A673 (cell line): ENCODE measurements around the gene LRRC3. TPM values are rescaled to one million over a fixed set of nuclear protein-coding genes. Genes with fewer than 3 reads are reported as not detected.

Source experiments
- BruUV-seq: library from RNA; stranded (reverse); fragments of 400-500 nt; replicated peaks from 2 replicates; lab custom pipeline; 2021; lab: Mats Ljungman, UMichigan
- CTCF ChIA-PET: fragments of 300-600 bp; sonication (Branson Sonifier 250); formaldehyde crosslinking; loops from one replicate; lab custom pipeline; 2022; ENCODE audit warnings: antibody characterized with exemption; lab: Charles Lee
- POLR2A ChIA-PET: fragments of 300-600 bp; sonication (Branson Sonifier 250); formaldehyde crosslinking; loops from one replicate; lab custom pipeline; 2022; ENCODE audit warnings: antibody characterized with exemption; ENCODE audit not compliant: low non-redundant PET; lab: Charles Lee
- DNase-seq: peaks from one replicate; pipeline ENCODE4 v3.0.0-alpha.2; 2015; ENCODE audit warnings: low spot score
- H3K27ac ChIP-seq: fragments of 200-600 bp; sonication (generic); 2 replicates; pipeline ENCODE4 v1.5.1; 2016; ENCODE audit warnings: mixed run types, low read depth, mild to moderate bottlenecking, mixed read lengths, antibody characterized with exemption, low read length; ENCODE audit not compliant: poor library complexity, severe bottlenecking
- H3K27me3 ChIP-seq: fragments of 200-600 bp; sonication (generic); replicated peaks from 2 replicates; pipeline ENCODE4 v1.6.1; 2017; ENCODE audit warnings: mixed run types, low read depth, mild to moderate bottlenecking, mixed read lengths, antibody characterized with exemption, low read length; ENCODE audit not compliant: insufficient read depth, poor library complexity
- H3K36me3 ChIP-seq: fragments of 200-600 bp; sonication (generic); 2 replicates; pipeline ENCODE4 v1.6.1; 2016; ENCODE audit warnings: mixed run types, mild to moderate bottlenecking, mixed read lengths, antibody characterized with exemption, low read length; ENCODE audit not compliant: insufficient read depth, poor library complexity, severe bottlenecking
- H3K4me1 ChIP-seq: fragments of 200-600 bp; sonication (generic); 2 replicates; pipeline ENCODE4 v1.6.1; 2017; ENCODE audit warnings: mixed run types, mild to moderate bottlenecking, mixed read lengths, antibody characterized with exemption, low read length; ENCODE audit not compliant: insufficient read depth, poor library complexity, severe bottlenecking
- H3K4me3 ChIP-seq: fragments of 200-600 bp; sonication (generic); 2 replicates; pipeline ENCODE4 v1.5.1; 2016; ENCODE audit warnings: low read depth, mixed run types, mild to moderate bottlenecking, mixed read lengths, low read length; ENCODE audit not compliant: poor library complexity, severe bottlenecking
- H3K9me3 ChIP-seq: fragments of 200-600 bp; sonication (generic); 2 replicates; pipeline ENCODE4 v1.6.1; 2016; ENCODE audit warnings: mixed run types, low read depth, mild to moderate bottlenecking, mixed read lengths, antibody characterized with exemption, low read length; ENCODE audit not compliant: poor library complexity, severe bottlenecking
- EZH2 ChIP-seq: fragments of 200-600 bp; sonication (generic); IDR thresholded peaks from 2 replicates; pipeline ENCODE4 v1.6.1; 2017; ENCODE audit warnings: borderline replicate concordance, low read depth, mild to moderate bottlenecking, mixed read lengths, antibody characterized with exemption, low read length; ENCODE audit not compliant: poor library complexity, severe bottlenecking
- intact Hi-C: fragments of 100-400 bp; cut with micrococcal nuclease; formaldehyde crosslinking; loops from one replicate; pipeline ENCODE4 v1.10.0; 2022; ENCODE audit not compliant: unreplicated experiment
- total RNA-seq: library from RNA; stranded (reverse); gene quantifications from 2 replicates; pipeline ENCODE4 v1.2.3, GENCODE V29; 2021
- TF ChIP-seq, protein P1 (sequence below): fragments of 300-800, 200-600 bp; sonication (generic); conservative IDR thresholded peaks from 2 replicates; pipeline ENCODE4 v1.5.1; 2017; ENCODE audit warnings: low read depth, mild to moderate bottlenecking, antibody characterized with exemption, low read length, moderate library complexity, mixed read lengths

The LRRC3 gene
- total RNA-seq, 1 experiment from 2014 or later: 1.5 TPM

DNA sequence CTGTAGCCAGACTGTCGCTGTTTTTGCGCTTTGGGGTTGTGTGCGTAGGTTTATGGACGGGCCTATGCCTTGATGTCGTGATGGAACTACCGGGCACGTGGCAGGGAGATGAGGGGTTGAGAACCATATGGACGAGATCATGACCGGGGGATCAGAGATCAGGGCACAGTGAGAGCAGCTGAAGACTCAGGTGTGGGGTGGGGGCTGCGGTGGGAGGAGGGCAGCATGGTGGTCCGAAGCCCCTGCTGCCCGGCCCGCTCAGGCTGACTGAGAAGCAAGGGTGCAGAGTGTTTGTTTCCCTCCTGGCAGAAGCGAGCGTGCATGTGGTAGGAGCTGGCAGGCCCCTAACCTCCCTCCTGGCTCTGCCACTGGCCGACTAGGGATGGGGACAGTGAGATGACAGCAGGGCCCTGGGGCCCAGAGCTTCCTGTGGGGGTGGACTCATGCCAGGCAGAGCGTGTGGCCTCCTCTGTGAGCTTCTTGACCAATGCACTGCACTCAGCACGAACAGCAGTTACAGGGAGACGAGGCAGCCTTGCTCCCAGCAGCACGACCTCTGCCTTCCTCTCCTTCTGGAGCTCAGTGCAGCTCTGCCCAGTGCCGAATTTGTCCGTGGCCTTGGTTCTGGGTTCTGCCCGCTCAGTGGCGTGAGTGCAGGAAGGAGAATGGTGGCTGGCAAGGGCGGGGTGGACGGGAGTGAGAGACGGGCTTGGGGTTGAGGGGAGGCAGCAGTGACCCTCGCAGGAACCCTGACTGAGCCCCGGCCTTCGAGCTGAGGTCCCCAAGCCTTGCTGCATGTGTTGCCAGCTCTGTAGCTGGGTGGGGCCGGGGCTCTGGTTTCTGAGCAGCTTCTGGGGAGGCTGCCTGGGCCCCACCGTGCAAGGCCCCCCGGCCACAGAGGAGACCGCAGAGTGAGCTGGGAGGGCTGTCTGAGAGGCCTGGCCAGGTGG is 22.2 kb upstream of the LRRC3 start:
- Histone ChIP-seq H3K4me1 (no peaks in the 10 kb centered on the region), H3K9me3 (peaks cover 6% of the 10 kb centered on the region), H3K27ac (no peak overlapping the region), H3K4me3 (no peak overlapping the region), H3K36me3 (no peaks in the 10 kb centered on the region), H3K27me3 (no peaks in the 10 kb centered on the region)
- no peak for TF ChIP-seq EZH2
- TF ChIP-seq, protein P1, sequence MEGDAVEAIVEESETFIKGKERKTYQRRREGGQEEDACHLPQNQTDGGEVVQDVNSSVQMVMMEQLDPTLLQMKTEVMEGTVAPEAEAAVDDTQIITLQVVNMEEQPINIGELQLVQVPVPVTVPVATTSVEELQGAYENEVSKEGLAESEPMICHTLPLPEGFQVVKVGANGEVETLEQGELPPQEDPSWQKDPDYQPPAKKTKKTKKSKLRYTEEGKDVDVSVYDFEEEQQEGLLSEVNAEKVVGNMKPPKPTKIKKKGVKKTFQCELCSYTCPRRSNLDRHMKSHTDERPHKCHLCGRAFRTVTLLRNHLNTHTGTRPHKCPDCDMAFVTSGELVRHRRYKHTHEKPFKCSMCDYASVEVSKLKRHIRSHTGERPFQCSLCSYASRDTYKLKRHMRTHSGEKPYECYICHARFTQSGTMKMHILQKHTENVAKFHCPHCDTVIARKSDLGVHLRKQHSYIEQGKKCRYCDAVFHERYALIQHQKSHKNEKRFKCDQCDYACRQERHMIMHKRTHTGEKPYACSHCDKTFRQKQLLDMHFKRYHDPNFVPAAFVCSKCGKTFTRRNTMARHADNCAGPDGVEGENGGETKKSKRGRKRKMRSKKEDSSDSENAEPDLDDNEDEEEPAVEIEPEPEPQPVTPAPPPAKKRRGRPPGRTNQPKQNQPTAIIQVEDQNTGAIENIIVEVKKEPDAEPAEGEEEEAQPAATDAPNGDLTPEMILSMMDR: no peak
- intact Hi-C loops: no loop called here
- CTCF ChIA-PET: no interaction called here
- no TSS peak for BruUV-seq
- POLR2A ChIA-PET: no interaction called here
- no peak for DNase-seq

DNA sequence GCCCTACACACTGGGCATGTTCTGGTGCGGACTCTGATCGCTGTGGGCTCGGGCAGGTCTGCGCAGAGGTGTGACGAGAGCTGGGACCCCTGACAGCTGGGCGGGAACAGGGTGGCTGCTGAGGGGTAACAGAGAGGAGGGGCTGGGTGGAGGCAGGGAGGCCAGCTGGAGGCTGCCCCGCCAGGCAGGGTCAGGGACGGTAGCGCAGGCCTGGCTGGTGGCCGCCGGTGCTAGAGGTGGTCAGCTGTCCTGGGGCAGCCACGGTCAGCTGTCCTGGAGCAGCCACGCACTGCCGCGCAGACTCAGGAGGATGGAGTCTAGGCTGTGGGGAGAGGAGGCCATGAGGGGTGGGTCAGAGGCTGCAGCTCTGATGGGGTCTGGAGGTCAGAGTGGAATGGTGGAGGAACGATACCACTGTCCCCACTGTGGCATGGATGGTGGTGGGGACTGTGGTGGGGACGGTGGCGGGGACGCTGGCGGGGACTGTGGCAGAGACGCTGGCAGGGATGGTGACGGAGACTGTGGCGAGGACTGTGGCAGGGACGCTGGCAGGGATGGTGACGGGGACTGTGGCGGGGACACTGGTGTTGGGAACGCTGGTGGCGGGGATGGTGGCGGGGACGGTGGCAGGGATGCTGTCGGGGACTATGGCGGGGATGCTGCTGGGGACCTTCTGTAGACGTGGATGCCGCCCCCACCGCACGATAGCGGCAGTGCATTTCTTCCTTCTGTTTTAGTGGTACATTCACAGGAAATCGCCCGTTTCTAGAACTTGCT is 21.3 kb upstream of the LRRC3 start:
- POLR2A ChIA-PET: no interaction called here
- Histone ChIP-seq H3K27me3 (no peaks in the 10 kb centered on the region), H3K4me3 (no peak overlapping the region), H3K27ac (no peak overlapping the region), H3K4me1 (no peaks in the 10 kb centered on the region), H3K9me3 (peaks cover 6% of the 10 kb centered on the region), H3K36me3 (no peaks in the 10 kb centered on the region)
- BruUV-seq: no TSS peak
- TF ChIP-seq, protein P1: no peak
- no peak for TF ChIP-seq EZH2
- intact Hi-C loops: no loop called here
- CTCF ChIA-PET: no interaction called here
- DNase-seq: no peak

DNA sequence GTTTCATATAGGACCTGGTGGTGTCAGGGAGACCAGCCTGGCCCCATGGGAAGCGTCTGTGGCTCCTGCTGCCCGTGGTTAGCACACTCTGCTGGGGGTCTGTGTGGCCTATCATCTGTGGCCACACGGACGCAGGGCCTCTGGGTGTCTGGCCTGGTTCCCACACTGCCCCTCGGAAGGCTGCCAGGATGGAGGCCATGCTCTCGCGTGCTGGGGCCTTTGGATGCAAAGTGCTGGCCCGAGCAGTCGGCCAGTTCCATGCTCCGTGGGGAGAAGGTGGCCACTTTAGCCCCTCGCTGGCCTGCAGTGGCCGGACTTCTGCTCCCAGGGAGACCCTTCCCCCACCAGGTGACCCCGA is 20.8 kb upstream of the LRRC3 start:
- BruUV-seq: no TSS peak
- peaks cover 6% of the 10 kb centered on the region for H3K9me3 ChIP-seq
- CTCF ChIA-PET: no interaction called here
- POLR2A ChIA-PET: no interaction called here
- H3K36me3 ChIP-seq: no peaks in the 10 kb centered on the region
- H3K27me3 ChIP-seq: no peaks in the 10 kb centered on the region
- no peak overlapping the region for H3K4me3 ChIP-seq
- no peaks in the 10 kb centered on the region for H3K4me1 ChIP-seq
- no peak for TF ChIP-seq EZH2
- TF ChIP-seq, protein P1: no peak
- intact Hi-C loops: no loop called here
- H3K27ac ChIP-seq: no peak overlapping the region
- no peak for DNase-seq
